Caco-2 (cell line): ENCODE results near the gene KDM4B. TPM values are rescaled to one million over a fixed set of nuclear protein-coding genes. Genes with fewer than 3 reads are reported as not detected.
"Not testable (repeated sequence)": the region's sequence is repeated elsewhere in the genome, so short reads cannot be mapped to it uniquely, and the experiment has no call there.

ENCODE experiments used
- BruUV-seq: library from RNA; stranded (reverse); fragments of 400-500 nt; replicated peaks from 2 replicates; lab custom pipeline; 2021; lab: Mats Ljungman, UMichigan
- CTCF ChIA-PET: fragments of 300-600 bp; sonication (Branson Sonifier 250); formaldehyde crosslinking; loops from one replicate; lab custom pipeline; 2022; ENCODE audit warnings: antibody characterized with exemption; lab: Charles Lee
- POLR2A ChIA-PET: fragments of 300-600 bp; sonication (Branson Sonifier 250); formaldehyde crosslinking; loops from one replicate; lab custom pipeline; 2022; ENCODE audit warnings: antibody characterized with exemption; lab: Charles Lee
- DNase-seq, 2 experiments: peaks; one replicate each; pipeline versions ENCODE4 v3.0.0 to v3.0.0-alpha.2; 2020 to 2022
- H3K27me3 ChIP-seq: replicated peaks from 2 replicates; pipeline ENCODE4 v1.6.0; 2011; ENCODE audit warnings: low read length; ENCODE audit not compliant: control insufficient read depth, insufficient read depth
- H3K36me3 ChIP-seq: 2 replicates; pipeline ENCODE4 v1.5.1; 2011; ENCODE audit warnings: low read length; ENCODE audit not compliant: control insufficient read depth, insufficient read depth
- H3K4me1 ChIP-seq: fragments of 250-450 bp; sonication (Bioruptor Pico); 2 replicates; pipeline ENCODE4 v1.5.1; 2020; ENCODE audit warnings: mild to moderate bottlenecking
- H3K4me3 ChIP-seq: 2 replicates; pipeline ENCODE4 v1.5.1; 2011; ENCODE audit warnings: low read depth, mild to moderate bottlenecking, control low read depth, low read length
- H3K9me3 ChIP-seq: fragments of 250-450 bp; sonication (Bioruptor Pico); 2 replicates; pipeline ENCODE4 v1.5.1; 2020; ENCODE audit warnings: mild to moderate bottlenecking, moderate library complexity
- H3K27ac Mint-ChIP-seq: one replicate; pipeline ENCODE4 v1.8.0; 2022; ENCODE audit warnings: mixed read lengths; ENCODE audit not compliant: unreplicated experiment
- H3K27me3 Mint-ChIP-seq: one replicate; pipeline ENCODE4 v1.8.0; 2022; ENCODE audit warnings: mixed read lengths; ENCODE audit not compliant: insufficient read depth, unreplicated experiment
- H3K36me3 Mint-ChIP-seq: one replicate; pipeline ENCODE4 v1.8.0; 2022; ENCODE audit warnings: mild to moderate bottlenecking, mixed read lengths; ENCODE audit not compliant: insufficient read depth, unreplicated experiment
- H3K4me1 Mint-ChIP-seq: one replicate; pipeline ENCODE4 v1.8.0; 2022; ENCODE audit warnings: low read depth, mixed read lengths; ENCODE audit not compliant: unreplicated experiment
- H3K4me3 Mint-ChIP-seq: one replicate; pipeline ENCODE4 v1.8.0; 2022; ENCODE audit warnings: mild to moderate bottlenecking, moderate library complexity, mixed read lengths; ENCODE audit not compliant: unreplicated experiment
- H3K9me3 Mint-ChIP-seq: one replicate; pipeline ENCODE4 v1.8.0; 2022; ENCODE audit warnings: mixed read lengths; ENCODE audit not compliant: unreplicated experiment
- intact Hi-C: fragments of 100-400 bp; cut with micrococcal nuclease; formaldehyde crosslinking; loops from one replicate; pipeline ENCODE4 v1.10.0; 2022; ENCODE audit not compliant: unreplicated experiment
- total RNA-seq: library from RNA; stranded (reverse); gene quantifications from 2 replicates; pipeline ENCODE4 v1.2.3, GENCODE V29; 2022
- TF ChIP-seq, protein P1 (sequence below), 2 experiments: fragments of 200-600 bp in 1 of 2; IDR thresholded peaks; 1 replicate in 1 of 2; 2 replicates in 1 of 2; pipeline versions ENCODE4 v1.5.1 to v1.8.0; 2011 to 2022; ENCODE audit warnings: antibody characterized with exemption in 1 of 2, control low read depth in 1 of 2, inconsistent platforms in 1 of 2, low read depth in 1 of 2, low read length in 1 of 2, mild to moderate bottlenecking in 1 of 2, moderate library complexity in 1 of 2; ENCODE audit not compliant: insufficient read depth in 1 of 2, severe bottlenecking in 1 of 2, unreplicated experiment in 1 of 2

The KDM4B gene
- total RNA-seq, 1 experiment from 2014 or later: 27.4 TPM

GRCh38 chr19:4937060-4937459 is 31.9 kb upstream of the KDM4B start:
- H3K9me3 Mint-ChIP-seq: no peaks in the 10 kb centered on the region
- Histone ChIP-seq H3K9me3 (no peaks in the 10 kb centered on the region), H3K36me3 (no peaks in the 10 kb centered on the region), H3K4me3 (no peak overlapping the region), H3K4me1 (no peaks in the 10 kb centered on the region), H3K27me3 (no peaks in the 10 kb centered on the region)
- no peak overlapping the region for H3K4me3 Mint-ChIP-seq
- H3K36me3 Mint-ChIP-seq: peaks cover 83% of the 10 kb centered on the region
- intact Hi-C loops: no loop called here
- H3K4me1 Mint-ChIP-seq: no peaks in the 10 kb centered on the region
- no TSS peak for BruUV-seq
- no peak for DNase-seq
- H3K27ac Mint-ChIP-seq: no peak overlapping the region
- POLR2A ChIA-PET: no interaction called here
- TF ChIP-seq, protein P1, sequence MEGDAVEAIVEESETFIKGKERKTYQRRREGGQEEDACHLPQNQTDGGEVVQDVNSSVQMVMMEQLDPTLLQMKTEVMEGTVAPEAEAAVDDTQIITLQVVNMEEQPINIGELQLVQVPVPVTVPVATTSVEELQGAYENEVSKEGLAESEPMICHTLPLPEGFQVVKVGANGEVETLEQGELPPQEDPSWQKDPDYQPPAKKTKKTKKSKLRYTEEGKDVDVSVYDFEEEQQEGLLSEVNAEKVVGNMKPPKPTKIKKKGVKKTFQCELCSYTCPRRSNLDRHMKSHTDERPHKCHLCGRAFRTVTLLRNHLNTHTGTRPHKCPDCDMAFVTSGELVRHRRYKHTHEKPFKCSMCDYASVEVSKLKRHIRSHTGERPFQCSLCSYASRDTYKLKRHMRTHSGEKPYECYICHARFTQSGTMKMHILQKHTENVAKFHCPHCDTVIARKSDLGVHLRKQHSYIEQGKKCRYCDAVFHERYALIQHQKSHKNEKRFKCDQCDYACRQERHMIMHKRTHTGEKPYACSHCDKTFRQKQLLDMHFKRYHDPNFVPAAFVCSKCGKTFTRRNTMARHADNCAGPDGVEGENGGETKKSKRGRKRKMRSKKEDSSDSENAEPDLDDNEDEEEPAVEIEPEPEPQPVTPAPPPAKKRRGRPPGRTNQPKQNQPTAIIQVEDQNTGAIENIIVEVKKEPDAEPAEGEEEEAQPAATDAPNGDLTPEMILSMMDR (IDR thresholded peaks at IDR 0.05; ENCODE audit: insufficient read depth in 1 of 2, low read depth in 1 of 2, low read length in 1 of 2, severe bottlenecking in 1 of 2, unreplicated experiment in 1 of 2): no peak
- H3K27me3 Mint-ChIP-seq: no peaks in the 10 kb centered on the region
- CTCF ChIA-PET: interaction anchor here (0.6 kb wide), 1 partner anchor 1493 kb away, joined by 4 read pairs; no protein-coding TSS in a partner anchor

DNA sequence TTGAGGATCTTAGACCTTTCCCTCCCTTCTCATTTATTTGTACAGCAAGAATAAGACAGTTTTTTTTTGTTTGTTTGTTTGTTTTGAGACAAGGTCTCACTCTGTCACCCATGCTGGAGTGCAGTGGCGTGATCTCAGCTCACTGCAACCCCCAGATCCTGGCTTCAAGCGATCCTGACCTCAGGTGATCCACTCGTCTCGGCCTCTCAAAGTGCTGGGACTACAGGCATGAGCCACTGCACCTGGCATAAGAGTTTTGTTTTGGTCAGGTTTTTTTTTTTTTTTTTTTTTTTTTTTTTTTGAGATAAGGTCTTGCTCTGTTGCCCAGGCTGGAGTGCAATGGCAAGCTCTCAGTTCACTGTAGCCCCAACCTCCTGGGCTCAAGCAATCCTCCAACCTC is 30.5 kb upstream of the KDM4B start:
- CTCF ChIA-PET: interaction anchor here (0.7 kb wide), 1 partner anchor 129 kb away, joined by 8 read pairs; no protein-coding TSS in a partner anchor
- H3K27me3 Mint-ChIP-seq, H3K4me1 ChIP-seq, DNase-seq, H3K4me3 ChIP-seq, H3K27me3 ChIP-seq, H3K4me3 Mint-ChIP-seq, H3K4me1 Mint-ChIP-seq, H3K9me3 Mint-ChIP-seq, H3K27ac Mint-ChIP-seq, BruUV-seq, intact Hi-C loops, H3K36me3 ChIP-seq, POLR2A ChIA-PET, H3K9me3 ChIP-seq: not testable (repeated sequence)
- peaks cover 82% of the 10 kb centered on the region for H3K36me3 Mint-ChIP-seq

GRCh38 chr19:4939466-4939865 is 29.4 kb upstream of the KDM4B start:
- Histone ChIP-seq H3K27me3 (no peaks in the 10 kb centered on the region), H3K36me3 (no peaks in the 10 kb centered on the region; the same call in 1 of the 2 replicates), H3K9me3 (no peaks in the 10 kb centered on the region), H3K4me1 (no peaks in the 10 kb centered on the region), H3K4me3 (no peak overlapping the region)
- BruUV-seq: no TSS peak
- Mint-ChIP-seq H3K27ac (no peak overlapping the region), H3K4me1 (no peaks in the 10 kb centered on the region), H3K27me3 (no peaks in the 10 kb centered on the region), H3K4me3 (no peak overlapping the region), H3K36me3 (peaks cover 87% of the 10 kb centered on the region), H3K9me3 (no peaks in the 10 kb centered on the region)
- TF ChIP-seq, protein P1 (IDR thresholded peaks at IDR 0.05; ENCODE audit: insufficient read depth in 1 of 2, low read depth in 1 of 2, low read length in 1 of 2, severe bottlenecking in 1 of 2, unreplicated experiment in 1 of 2): no peak
- no peak for DNase-seq
- ChIA-PET CTCF (no interaction called here), POLR2A (interaction anchor here (0.6 kb wide), 1 partner anchor 90 kb away, joined by 8 read pairs; no protein-coding TSS in a partner anchor)
- intact Hi-C loops: no loop called here

GRCh38 chr19:4941638-4942169 is 27.2 kb upstream of the KDM4B start:
- H3K4me1 Mint-ChIP-seq, H3K27ac Mint-ChIP-seq, H3K9me3 ChIP-seq, DNase-seq, H3K27me3 Mint-ChIP-seq, H3K9me3 Mint-ChIP-seq, intact Hi-C loops, H3K4me1 ChIP-seq, H3K4me3 ChIP-seq, CTCF ChIA-PET, H3K4me3 Mint-ChIP-seq, H3K36me3 ChIP-seq, POLR2A ChIA-PET, H3K27me3 ChIP-seq, BruUV-seq: not testable (repeated sequence)
- peaks cover 87% of the 10 kb centered on the region for H3K36me3 Mint-ChIP-seq

DNA sequence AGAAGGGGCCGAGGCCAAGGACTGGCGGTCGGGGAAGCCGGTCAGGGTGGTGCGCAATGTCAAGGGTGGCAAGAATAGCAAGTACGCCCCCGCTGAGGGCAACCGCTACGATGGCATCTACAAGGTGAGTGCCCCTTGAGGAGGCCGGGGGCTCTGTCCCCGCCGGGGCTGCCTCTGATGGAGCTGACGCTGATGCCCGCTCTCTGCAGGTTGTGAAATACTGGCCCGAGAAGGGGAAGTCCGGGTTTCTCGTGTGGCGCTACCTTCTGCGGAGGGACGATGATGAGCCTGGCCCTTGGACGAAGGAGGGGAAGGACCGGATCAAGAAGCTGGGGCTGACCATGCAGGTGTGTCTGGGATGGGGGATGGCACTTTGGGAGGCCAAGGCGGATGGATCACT is 18.3 kb upstream of the KDM4B start:
- H3K9me3 ChIP-seq, POLR2A ChIA-PET, H3K27me3 ChIP-seq, DNase-seq, H3K27ac Mint-ChIP-seq, H3K4me3 ChIP-seq, H3K4me1 ChIP-seq, H3K27me3 Mint-ChIP-seq, intact Hi-C loops, BruUV-seq, CTCF ChIA-PET, H3K4me3 Mint-ChIP-seq, H3K9me3 Mint-ChIP-seq, H3K36me3 ChIP-seq, H3K4me1 Mint-ChIP-seq: not testable (repeated sequence)
- H3K36me3 Mint-ChIP-seq: peaks cover 97% of the 10 kb centered on the region
